WTC11 (cell line): Measurements from ENCODE around the gene EWSR1. TPM values are rescaled to one million over a fixed set of nuclear protein-coding genes. Genes with fewer than 3 reads are reported as not detected.

Experiments used
- ATAC-seq: fragments of 200-7000 bp; cut with Tn5 transposase; 2 replicates; pipeline ENCODE4 v1.10.0; 2021; ENCODE audit warnings: mild to moderate bottlenecking, moderate library complexity
- CTCF ChIA-PET: fragments of 300-600 bp; sonication (Branson Sonifier 250); formaldehyde crosslinking; loops from one replicate; lab custom pipeline; 2021; ENCODE audit warnings: antibody characterized with exemption; lab: Charles Lee
- POLR2A ChIA-PET: fragments of 350-600 bp; sonication (Branson Sonifier 250); formaldehyde crosslinking; loops from one replicate; lab custom pipeline; 2021; ENCODE audit warnings: antibody characterized with exemption; lab: Charles Lee
- DNase-seq: peaks from one replicate; pipeline ENCODE4 v3.0.0; 2021; ENCODE audit warnings: low spot score
- H3K27ac Mint-ChIP-seq: 2 replicates; pipeline ENCODE4 v1.8.0; 2021; ENCODE audit warnings: mixed read lengths
- H3K27me3 Mint-ChIP-seq: 2 replicates; pipeline ENCODE4 v1.8.0; 2021; ENCODE audit warnings: low read depth, mild to moderate bottlenecking, moderate library complexity, mixed read lengths
- H3K36me3 Mint-ChIP-seq: 2 replicates; pipeline ENCODE4 v1.8.0; 2021; ENCODE audit warnings: mixed read lengths
- H3K4me1 Mint-ChIP-seq: 2 replicates; pipeline ENCODE4 v1.8.0; 2022; ENCODE audit warnings: mixed read lengths
- H3K4me3 Mint-ChIP-seq: 2 replicates; pipeline ENCODE4 v1.8.0; 2021; ENCODE audit warnings: mild to moderate bottlenecking, moderate library complexity, mixed read lengths
- H3K9me3 Mint-ChIP-seq: 2 replicates; pipeline ENCODE4 v1.8.0; 2021; ENCODE audit warnings: mixed read lengths
- AFF4 ChIP-seq: sonication (generic); formaldehyde crosslinking; IDR thresholded peaks from 2 replicates; pipeline ENCODE4 v1.8.1; 2023; ENCODE audit warnings: mild to moderate bottlenecking, missing genetic modification reagents, borderline replicate concordance
- ATF1 ChIP-seq: sonication (generic); formaldehyde crosslinking; IDR thresholded peaks from 2 replicates; pipeline ENCODE4 v1.8.1; 2023; ENCODE audit warnings: mild to moderate bottlenecking, moderate library complexity, missing genetic modification reagents
- CBFB ChIP-seq: sonication (generic); formaldehyde crosslinking; IDR thresholded peaks from 2 replicates; pipeline ENCODE4 v1.8.1; 2022; ENCODE audit warnings: mild to moderate bottlenecking, low read depth, missing genetic modification reagents
- FOXJ3 ChIP-seq: sonication (generic); formaldehyde crosslinking; IDR thresholded peaks from 2 replicates; pipeline ENCODE4 v1.9.0; 2021; ENCODE audit warnings: missing genetic modification reagents, mild to moderate bottlenecking, borderline replicate concordance
- HMGA2 ChIP-seq: fragments of 250-450 bp; sonication (Bioruptor Pico); IDR thresholded peaks from 2 replicates; pipeline ENCODE4 v1.4.0; 2021; ENCODE audit warnings: mild to moderate bottlenecking, moderate library complexity
- TEAD1 ChIP-seq: sonication (generic); formaldehyde crosslinking; IDR thresholded peaks from 2 replicates; pipeline ENCODE4 v1.8.0; 2022; ENCODE audit warnings: mild to moderate bottlenecking, missing genetic modification reagents
- TEAD4 ChIP-seq: sonication (generic); formaldehyde crosslinking; IDR thresholded peaks from 2 replicates; pipeline ENCODE4 v1.8.0; 2022; ENCODE audit warnings: mild to moderate bottlenecking, missing genetic modification reagents
- ZNF138 ChIP-seq: sonication (generic); formaldehyde crosslinking; conservative IDR thresholded peaks from 2 replicates; pipeline ENCODE4 v1.8.1; 2022; ENCODE audit warnings: mild to moderate bottlenecking, moderate library complexity, missing genetic modification reagents
- ZNF219 ChIP-seq: sonication (generic); formaldehyde crosslinking; IDR thresholded peaks from 2 replicates; pipeline ENCODE4 v1.8.0; 2023; ENCODE audit warnings: missing genetic modification reagents, mild to moderate bottlenecking, borderline replicate concordance
- ZNF425 ChIP-seq: fragments of 250-450 bp; sonication (Bioruptor Pico); conservative IDR thresholded peaks from 2 replicates; pipeline ENCODE4 v1.9.0; 2021; ENCODE audit warnings: mild to moderate bottlenecking
- total RNA-seq: library from RNA; stranded (reverse); gene quantifications from 3 replicates; pipeline ENCODE4 v1.2.3, GENCODE V29; 2021
- TF ChIP-seq, protein P1 (sequence below): sonication (generic); formaldehyde crosslinking; IDR thresholded peaks from 2 replicates; pipeline ENCODE4 v1.8.1; 2022; ENCODE audit warnings: mild to moderate bottlenecking, missing genetic modification reagents, moderate library complexity, borderline replicate concordance
- TF ChIP-seq, protein P2 (sequence below): sonication (generic); formaldehyde crosslinking; IDR thresholded peaks from 2 replicates; pipeline ENCODE4 v1.8.1; 2022; ENCODE audit warnings: low read depth, mild to moderate bottlenecking, moderate library complexity, missing genetic modification reagents, borderline replicate concordance

EWSR1 gene
- total RNA-seq, 1 experiment from 2014 or later: 377 TPM

- Mint-ChIP-seq H3K4me3 (no peak overlapping the region), H3K4me1 (no peaks in the 10 kb centered on the region)
- TF ChIP-seq ZNF219 (CRISPR knock-in tag) (no peak), HMGA2 (CRISPR knock-in tag) (no peak), TEAD4 (CRISPR knock-in tag) (no peak), AFF4 (CRISPR knock-in tag) (no peak), ATF1 (CRISPR knock-in tag) (no peak), FOXJ3 (CRISPR knock-in tag) (no peak), CBFB (CRISPR knock-in tag) (no peak), TEAD1 (CRISPR knock-in tag) (no peak)
- TF ChIP-seq, protein P1, sequence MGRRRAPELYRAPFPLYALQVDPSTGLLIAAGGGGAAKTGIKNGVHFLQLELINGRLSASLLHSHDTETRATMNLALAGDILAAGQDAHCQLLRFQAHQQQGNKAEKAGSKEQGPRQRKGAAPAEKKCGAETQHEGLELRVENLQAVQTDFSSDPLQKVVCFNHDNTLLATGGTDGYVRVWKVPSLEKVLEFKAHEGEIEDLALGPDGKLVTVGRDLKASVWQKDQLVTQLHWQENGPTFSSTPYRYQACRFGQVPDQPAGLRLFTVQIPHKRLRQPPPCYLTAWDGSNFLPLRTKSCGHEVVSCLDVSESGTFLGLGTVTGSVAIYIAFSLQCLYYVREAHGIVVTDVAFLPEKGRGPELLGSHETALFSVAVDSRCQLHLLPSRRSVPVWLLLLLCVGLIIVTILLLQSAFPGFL (CRISPR knock-in tag): no peak
- TF ChIP-seq, protein P2, sequence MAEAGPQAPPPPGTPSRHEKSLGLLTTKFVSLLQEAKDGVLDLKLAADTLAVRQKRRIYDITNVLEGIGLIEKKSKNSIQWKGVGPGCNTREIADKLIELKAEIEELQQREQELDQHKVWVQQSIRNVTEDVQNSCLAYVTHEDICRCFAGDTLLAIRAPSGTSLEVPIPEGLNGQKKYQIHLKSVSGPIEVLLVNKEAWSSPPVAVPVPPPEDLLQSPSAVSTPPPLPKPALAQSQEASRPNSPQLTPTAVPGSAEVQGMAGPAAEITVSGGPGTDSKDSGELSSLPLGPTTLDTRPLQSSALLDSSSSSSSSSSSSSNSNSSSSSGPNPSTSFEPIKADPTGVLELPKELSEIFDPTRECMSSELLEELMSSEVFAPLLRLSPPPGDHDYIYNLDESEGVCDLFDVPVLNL (CRISPR knock-in tag): no peak
- TF ChIP-seq, all 79 proteins: peak for 0
- no peaks in the 10 kb centered on the region for H3K27me3 Mint-ChIP-seq
- H3K27ac Mint-ChIP-seq: no peak overlapping the region
- no peaks in the 10 kb centered on the region for H3K9me3 Mint-ChIP-seq
- CTCF ChIA-PET: no interaction called here
- H3K36me3 Mint-ChIP-seq: peaks cover 65% of the 10 kb centered on the region
- ATAC-seq (no peak), DNase-seq (no peak)
- POLR2A ChIA-PET: interaction anchor here (0.6 kb wide), 1 partner anchor 85 kb away, joined by 3 read pairs; no protein-coding TSS in a partner anchor
Measured at GRCh38 chr22:29298641-29299040, 30.6 kb downstream of the EWSR1 start.

DNA sequence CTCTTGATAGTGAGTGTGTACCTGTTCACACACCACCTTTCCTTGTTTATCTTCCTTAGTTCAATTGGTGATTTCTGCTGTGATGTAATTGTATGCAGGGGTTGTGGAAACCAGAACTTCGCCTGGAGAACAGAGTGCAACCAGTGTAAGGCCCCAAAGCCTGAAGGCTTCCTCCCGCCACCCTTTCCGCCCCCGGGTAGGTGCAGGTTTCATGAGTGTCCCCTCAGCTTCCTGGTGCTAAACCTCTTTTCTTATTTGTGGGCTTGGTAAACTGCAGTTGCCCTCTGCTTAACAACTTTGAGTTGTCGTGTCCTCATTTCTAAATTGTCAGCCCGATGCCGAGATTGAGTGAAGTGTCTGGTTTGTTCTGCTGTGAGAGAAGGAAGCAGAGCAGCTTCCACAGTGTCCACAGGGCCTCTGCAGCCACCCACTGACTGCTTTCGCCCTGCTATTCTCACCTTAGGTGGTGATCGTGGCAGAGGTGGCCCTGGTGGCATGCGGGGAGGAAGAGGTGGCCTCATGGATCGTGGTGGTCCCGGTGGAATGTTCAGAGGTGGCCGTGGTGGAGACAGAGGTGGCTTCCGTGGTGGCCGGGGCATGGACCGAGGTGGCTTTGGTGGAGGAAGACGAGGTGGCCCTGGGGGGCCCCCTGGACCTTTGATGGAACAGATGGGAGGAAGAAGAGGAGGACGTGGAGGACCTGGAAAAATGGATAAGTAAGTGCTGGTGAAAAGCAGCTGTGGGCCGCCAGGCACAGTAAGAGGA, 31.2 kb downstream of the EWSR1 start:
- Mint-ChIP-seq H3K4me3 (no peak overlapping the region), H3K9me3 (no peaks in the 10 kb centered on the region), H3K4me1 (0 out of 2 replicates have a peak, but pooled peaks cover under 1% of the 10 kb centered on the region), H3K27ac (0 out of 2 replicates have a peak overlapping the region, but pooled peaks have one; percentile 11), H3K27me3 (no peaks in the 10 kb centered on the region), H3K36me3 (peaks cover 58% of the 10 kb centered on the region)
- DNase-seq (no peak), ATAC-seq (no peak)
- ChIA-PET POLR2A (interaction anchor here (0.6 kb wide), 1 partner anchor 84 kb away, joined by 3 read pairs; no protein-coding TSS in a partner anchor), CTCF (no interaction called here)
- no peak for TF ChIP-seq ZNF425 (CRISPR knock-in tag)
- no peak for TF ChIP-seq ZNF138 (CRISPR knock-in tag)
- TF ChIP-seq, protein P1 (CRISPR knock-in tag): no peak
- TF ChIP-seq, all 79 proteins: peak for 0
